Sigmoid colon (tissue), 4 donors: ENCODE measurements around the gene NAALADL2.

Experiments used
- CTCF ChIP-seq, 4 experiments: fragments of 450-650 bp in 3 of 4; fragments of 200-600 bp in 1 of 4; IDR thresholded peaks; one replicate each; pipeline ENCODE4 v1.5.1; 2016 to 2019; ENCODE audit warnings: antibody characterized with exemption in 4 of 4, mild to moderate bottlenecking in 3 of 4, moderate library complexity in 2 of 4
- POLR2A ChIP-seq, 2 donors: fragments of 450-650 bp; IDR thresholded peaks; one replicate each; pipeline ENCODE4 v1.6.1; 2016; ENCODE audit warnings: antibody characterized with exemption in 2 of 2, mild to moderate bottlenecking in 2 of 2, moderate library complexity in 2 of 2
- POLR2AphosphoS5 ChIP-seq, 4 donors: sonication (generic); formaldehyde crosslinking; IDR thresholded peaks; one replicate each; pipeline ENCODE4 v1.6.1; 2017; ENCODE audit warnings: antibody characterized with exemption in 4 of 4

DNA sequence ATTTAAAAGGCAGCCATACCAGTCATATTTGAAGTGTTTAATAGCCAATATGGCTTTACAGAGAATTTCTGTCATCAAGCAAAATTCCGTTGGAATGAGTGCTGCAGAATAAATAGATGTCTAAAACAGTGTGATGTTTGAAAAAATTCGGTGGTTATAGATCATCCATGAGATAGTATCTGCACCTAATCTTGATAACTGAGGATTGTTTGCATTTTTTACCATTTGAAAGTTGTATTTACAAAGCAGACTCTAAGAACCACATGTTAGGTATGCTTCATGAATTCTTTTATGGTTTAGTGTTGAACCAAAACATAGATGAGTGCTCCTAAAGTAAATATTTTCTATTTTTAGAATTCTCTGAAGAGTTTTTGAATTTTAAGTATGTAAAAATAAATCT lies 476.1 kb downstream of the NAALADL2 start:
- TF ChIP-seq CTCF (IDR thresholded peaks at IDR 0.05) (no peak), POLR2AphosphoS5 (IDR thresholded peaks at IDR 0.05) (no peak), POLR2A (IDR thresholded peaks at IDR 0.05) (no peak)
